ENCODE results near the gene ALDH1A1.
"Not testable (repeated sequence)": the region's sequence is repeated elsewhere in the genome, so short reads cannot be mapped to it uniquely, and the experiment has no call there.

The ALDH1A1 gene

DNA sequence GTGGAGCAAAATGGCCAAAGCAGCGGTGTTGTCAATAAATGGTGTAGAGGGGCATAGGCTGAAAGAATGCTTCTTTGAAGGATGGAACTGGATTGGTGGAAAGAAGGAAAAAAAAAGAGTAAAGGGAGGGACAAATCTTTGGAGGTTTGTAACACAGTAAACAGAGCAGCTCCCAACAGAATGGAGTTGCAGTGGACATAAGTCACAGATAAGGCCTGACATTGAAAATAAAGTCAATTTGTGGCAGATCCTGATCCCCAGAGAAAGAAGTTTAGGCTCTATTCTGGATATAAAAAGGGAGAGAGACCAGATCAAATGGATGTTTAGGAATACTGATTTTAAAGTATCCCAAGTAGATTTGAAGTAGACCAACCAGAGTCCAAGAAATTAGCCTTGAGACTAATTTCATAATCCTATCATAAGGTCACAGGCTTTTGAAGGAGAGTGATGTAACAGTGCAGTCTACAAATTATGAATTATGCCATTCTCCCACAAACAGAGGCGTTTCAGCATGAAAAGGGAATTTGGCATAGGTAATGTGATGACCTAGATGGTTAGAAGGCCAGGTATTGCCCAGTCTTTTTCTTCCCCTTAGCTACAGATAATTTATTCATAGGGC lies 8.9 kb downstream of the ALDH1A1 start:
- no peak for DNase-seq (ENCODE audit: low read depth)

DNA sequence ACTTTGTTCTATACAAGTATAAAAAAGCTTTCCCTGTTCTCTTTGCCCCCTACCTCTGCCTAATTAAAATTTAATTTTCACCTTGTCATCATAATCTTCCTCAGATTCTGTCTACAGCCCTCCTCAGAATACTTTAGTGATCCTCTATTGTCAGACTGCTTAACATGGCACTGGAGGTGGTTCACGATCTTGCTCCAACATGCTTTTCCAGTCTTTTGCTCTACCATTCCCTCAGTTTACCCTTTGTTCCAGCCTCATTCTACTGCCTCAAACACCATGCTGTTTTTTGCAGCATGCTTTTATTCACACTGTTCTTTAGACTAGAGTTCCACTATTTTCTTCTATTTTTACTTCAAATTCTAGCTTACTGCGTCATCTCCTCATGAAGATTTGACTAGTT lies 10.4 kb downstream of the ALDH1A1 start:
- DNase-seq (ENCODE audit: low read depth), result no peak

DNA sequence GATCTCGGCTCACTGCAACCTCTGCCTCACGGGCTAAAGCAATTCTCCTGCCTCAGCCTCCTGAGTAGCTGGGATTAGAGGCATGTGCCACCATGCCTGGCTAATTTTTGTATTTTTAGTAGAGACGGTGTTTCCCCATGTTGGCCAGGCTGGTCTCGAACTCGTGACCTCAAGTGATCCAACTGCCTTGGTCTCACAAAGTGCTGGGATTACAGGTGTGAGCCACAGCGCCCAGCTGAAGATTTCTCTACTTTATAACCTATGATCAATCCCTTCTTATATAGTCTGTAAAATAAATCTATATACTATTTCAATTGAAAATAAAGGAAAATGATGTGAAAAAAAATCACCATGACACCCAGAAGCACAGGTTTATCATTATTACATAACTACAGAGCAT lies 13.3 kb downstream of the ALDH1A1 start:
- not testable (repeated sequence) for DNase-seq (ENCODE audit: low read depth)

DNA sequence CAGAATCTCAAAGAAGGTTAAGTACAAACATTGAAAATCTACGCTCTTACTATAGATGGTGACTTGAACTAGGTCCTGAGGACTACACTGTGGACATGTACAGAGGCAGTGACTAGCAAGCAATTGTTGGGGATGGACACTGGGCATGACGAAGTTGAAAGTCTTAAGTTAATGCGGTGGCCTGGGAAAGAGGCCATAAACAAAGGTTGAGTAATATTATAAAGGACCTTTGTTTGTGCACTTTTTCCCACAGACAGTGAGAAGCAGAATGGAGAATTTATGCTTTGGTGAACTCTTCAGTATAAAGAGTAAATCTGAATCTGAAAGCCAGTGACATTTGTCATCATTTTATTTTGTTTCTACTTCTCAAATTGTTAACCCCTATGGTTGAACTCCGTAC lies 15.3 kb downstream of the ALDH1A1 start:
- DNase-seq (ENCODE audit: low read depth), result no peak

DNA sequence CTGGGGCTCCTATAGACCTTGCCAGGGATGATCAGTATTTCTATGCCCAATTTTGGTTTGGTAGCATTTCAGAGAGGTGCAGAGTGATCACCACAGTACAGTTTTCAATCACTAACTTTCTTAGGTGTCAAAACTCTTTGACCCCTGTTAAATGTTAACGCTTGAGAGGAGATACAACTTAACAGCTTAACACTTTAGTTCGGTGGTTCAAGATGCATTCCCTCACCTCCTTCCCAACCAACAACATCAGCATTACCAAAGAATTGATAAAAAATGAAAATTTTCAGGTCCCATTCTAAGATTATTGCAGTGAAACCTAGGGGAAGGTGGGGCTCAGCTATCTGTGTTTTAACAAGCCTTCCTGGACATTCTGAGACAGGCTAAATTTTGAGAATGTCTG lies 16.2 kb downstream of the ALDH1A1 start:
- no peak for DNase-seq (ENCODE audit: low read depth)

DNA sequence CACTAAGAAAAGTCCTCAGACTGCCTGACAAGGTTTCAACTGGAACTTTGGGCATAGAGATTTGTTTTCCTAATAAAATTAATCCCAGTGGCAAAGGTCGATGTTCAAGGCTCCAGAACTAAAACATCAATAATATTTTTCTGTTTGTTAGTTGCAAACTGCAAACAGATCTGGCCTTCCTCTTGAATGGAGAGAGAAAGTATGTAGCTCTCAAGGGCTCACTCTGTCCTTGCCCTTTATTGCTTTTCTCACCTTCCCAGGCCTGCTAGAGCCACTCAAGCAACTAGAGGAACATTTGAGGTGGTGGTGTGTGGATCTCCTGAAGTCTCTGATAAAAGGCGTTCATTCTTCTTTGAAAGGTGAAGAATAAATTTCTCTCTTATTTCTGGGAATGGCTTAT lies 16.6 kb downstream of the ALDH1A1 start:
- no peak for DNase-seq (ENCODE audit: low read depth)

DNA sequence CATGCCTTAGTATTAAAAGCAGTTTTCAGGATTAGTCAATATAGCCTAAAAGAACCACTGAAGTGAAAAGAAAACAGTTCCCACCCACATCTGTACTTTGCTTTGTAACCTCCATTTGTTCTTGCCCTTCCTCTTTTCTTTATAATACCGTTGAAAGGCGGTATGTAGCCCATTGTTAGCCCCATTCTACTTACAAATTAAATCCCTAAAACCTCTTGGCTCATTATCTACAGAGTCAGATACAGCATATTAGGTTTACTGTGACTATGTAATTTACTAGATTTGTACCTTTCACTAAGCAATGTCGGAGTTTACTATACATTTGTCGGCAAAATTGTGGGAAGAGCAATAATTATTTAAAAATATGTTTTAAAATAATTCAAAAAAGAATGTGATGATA lies 17.3 kb downstream of the ALDH1A1 start:
- DNase-seq (ENCODE audit: low read depth), result no peak

DNA sequence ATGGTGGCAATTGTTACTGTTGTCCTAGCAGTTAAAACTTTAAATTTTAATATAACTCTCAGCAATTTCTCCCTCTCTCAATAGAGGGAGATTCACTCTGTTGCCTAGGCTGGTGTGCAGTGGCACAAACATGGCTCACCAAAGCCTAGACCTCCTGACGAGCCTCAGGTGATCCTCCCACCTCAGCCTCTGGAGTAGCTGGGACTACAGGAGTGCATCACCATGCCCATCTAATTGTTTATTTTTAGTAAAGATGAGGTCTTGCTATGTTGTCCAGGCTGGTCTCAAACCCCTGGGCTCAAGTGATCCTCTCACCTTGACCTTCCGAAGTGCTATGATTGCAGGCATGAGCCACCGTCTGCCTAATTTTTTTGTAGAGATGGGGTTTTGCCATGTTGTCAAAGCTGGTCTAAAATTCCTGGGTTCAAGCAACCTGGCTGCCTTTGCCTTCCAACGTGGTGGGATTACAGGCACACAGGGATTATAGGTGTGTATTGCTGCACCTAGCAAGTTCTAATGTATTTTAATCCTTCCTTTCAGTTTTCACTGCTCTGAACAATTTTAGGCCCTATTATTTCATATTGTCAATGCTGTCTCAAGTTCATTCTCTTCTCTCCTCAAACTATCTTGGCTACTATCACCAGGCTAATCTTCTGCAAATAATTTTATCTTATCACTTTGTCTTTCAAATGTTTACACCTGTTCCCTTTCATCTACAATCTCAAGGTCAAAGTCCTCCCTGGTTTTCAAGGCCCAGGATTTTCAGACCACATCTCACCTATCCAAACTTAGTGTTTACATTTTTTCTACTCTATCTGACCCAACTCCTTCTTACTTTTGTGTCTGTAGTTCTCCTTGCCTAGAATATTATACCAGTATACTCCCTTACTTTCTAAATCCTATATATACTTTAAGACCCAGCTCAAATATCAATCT lies 18.9 kb downstream of the ALDH1A1 start:
- DNase-seq (ENCODE audit: low read depth), result no peak

DNA sequence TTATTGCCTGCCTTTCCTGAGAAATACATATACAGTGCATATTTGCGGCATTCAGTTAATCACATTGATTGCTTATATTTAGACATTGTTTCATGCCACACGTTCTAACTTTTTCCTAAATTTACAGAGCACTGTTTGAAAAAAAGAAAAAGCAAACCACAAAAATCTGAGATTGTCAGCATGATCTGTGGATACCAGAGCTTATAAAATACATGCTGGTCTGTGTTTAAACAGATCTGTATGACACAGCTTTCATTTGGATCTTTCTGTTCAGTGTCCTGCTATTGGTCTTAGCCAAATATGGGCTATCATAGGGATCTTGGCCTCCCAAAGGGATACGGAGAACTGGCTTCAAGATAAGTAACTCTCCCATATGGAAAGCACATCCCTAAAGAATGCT lies 20.2 kb downstream of the ALDH1A1 start:
- DNase-seq (ENCODE audit: low read depth), result no peak

DNA sequence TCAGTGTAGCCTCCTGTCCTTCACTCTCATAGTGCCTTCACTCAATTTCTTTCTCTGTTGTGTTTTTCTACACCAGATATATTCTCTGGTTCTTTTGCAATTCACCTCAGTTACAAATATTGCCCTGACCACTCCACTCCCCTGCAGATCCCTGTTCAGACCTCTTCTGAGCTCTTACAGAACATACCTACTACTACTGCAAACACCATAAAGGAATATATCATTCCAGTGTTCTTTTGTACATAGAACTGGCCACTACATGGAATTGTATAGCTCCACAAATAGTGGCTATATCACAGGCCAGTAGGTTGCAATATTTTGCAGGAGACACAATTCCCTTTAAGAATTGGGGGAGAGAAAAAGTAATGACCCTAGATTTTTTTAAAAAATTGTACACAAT lies 21.0 kb downstream of the ALDH1A1 start:
- no peak for DNase-seq (ENCODE audit: low read depth)

DNA sequence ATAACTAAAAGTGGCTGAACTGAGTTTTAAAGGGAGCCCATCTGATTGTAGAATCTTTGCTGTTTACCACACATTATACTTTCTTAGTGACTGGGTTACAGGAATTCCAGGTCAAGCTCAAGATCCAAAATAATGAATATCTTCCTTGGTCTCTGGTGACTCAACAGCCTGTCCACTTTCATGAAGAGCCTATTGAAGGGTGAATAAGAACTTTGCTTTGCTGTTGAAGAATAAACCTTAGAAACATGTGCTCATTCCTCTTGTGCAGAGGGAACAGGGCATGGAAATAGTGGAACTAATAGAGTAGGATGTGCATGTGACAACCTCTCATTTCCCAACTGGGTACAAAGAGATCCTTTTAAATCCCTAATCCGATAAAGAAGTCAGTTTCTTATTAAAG lies 21.4 kb downstream of the ALDH1A1 start:
- no peak for DNase-seq (ENCODE audit: low read depth)

DNA sequence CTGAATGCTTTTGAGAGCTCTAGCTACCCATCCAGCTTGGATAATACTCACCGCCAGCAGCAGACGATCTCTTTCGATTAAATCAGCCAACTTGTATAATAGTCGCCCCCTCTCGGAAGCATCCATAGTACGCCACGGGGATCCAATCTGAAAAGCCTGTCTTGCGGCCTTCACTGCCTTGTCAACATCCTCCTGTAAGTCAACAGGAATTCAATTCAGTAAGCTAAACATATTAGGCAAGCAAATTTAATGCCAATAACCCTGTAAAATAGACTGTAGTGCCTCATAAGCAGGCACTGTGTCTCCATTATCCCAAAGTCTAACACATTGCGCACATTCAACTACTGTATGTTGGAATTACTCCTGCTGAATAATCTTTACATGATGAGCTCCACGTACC lies 22.0 kb downstream of the ALDH1A1 start:
- no peak for DNase-seq (ENCODE audit: low read depth)

DNA sequence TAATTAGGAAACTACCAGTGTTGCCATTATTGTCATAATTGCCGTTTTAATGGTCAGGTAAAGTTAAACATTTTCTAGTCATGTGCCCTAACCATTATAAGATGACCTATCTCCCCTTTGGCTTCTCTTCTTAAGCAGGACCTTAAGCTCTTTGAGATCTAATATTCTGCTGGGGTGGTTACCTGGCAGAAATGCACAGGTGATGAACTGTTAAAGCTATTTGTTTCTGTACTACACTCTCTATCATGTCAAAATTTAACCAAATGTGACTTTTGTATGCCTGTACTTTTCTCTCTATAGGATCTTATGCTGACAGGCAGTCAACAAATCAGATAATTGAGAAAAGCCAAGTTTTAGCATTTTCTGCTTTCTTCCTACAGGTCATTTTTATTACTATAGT lies 23.3 kb downstream of the ALDH1A1 start:
- DNase-seq (ENCODE audit: low read depth), result no peak

DNA sequence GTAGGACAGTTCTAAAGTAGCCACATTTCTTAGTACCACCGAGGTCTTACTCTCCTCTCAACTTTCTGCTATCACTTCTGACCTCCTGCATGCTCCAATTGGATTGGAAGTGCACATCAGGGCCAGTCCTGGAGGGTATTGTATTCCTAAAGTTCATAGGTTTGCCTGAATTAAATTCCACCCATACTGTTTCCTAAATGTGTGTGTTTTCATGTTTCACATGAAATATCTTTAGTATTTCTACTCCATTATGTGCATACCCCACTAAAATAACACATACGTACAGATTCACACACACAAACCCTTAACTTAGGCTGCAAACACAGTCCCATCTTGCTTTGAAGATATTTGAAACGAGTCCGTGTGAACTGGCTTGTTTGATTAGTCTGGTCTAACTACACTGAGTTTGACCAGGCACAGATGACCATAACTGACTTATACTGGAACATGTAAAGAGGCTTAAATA lies 24.8 kb downstream of the ALDH1A1 start:
- no peak for DNase-seq (ENCODE audit: low read depth)

DNA sequence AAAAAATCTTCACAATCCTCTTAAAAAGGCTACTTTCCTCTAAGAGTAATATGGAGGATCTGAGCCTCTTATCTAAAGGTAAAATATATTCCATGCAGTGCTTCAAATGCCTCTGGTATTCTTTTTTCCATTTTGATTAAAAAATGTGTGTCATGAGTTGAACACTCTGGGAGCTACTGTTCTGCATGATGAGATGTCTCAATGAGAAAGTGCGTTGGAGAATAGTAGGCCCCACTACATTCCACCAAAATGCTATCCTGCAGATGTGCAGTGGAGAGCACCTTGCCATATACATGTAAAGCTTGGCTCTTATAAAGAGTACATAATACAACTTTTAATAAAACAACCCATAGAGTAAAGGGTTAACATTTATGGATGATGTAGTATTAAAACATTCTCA lies 26.3 kb downstream of the ALDH1A1 start:
- DNase-seq (ENCODE audit: low read depth), result no peak

DNA sequence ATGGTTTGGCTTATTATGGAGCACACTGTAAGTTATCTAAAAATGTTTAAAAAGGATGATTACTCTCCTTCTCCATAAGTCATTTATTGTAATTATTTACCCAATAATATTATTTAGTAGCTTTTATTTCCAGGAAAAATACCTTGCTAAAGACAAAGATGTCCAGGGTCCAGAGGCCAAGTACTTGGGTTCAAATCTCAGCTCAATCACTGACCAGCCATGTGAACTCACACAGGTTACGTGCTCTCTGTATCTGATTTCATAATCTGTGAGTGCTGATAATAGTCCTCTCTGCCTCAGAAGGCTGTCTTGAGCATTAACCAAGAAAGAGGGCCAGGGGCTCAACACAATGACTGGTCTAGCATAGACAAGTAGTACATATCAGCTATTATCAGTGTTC lies 27.0 kb downstream of the ALDH1A1 start:
- DNase-seq (ENCODE audit: low read depth), result no peak

DNA sequence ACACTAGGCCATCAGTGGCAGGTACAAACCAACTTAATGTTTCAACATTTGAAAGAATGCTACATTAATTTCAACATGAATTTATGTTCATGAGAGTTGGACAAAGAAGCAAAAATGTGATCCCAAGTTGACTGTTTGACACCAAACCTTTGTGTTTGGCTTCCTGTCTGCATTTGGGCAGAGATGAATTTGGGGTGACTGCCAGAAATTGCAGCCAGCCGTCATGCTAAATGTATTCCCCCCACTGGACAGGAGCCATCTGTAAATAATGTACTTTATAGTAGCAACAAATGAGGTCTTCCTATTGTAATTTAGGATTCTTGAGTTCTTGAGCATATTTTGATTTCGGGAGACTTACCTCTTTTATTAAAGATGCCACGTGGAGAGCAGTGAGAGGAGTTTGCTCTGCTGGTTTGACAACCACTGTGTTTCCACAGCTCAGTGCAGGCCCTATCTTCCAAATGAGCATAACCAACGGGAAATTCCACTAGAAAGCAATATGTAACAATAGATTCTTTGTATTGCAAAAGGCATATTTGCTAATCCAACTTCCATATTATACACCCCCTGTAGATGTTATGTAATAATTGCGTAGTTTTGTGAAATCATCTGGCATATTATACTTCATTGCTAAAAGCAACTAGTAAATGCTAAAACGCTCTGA lies 27.6 kb downstream of the ALDH1A1 start:
- no peak for DNase-seq (ENCODE audit: low read depth)

DNA sequence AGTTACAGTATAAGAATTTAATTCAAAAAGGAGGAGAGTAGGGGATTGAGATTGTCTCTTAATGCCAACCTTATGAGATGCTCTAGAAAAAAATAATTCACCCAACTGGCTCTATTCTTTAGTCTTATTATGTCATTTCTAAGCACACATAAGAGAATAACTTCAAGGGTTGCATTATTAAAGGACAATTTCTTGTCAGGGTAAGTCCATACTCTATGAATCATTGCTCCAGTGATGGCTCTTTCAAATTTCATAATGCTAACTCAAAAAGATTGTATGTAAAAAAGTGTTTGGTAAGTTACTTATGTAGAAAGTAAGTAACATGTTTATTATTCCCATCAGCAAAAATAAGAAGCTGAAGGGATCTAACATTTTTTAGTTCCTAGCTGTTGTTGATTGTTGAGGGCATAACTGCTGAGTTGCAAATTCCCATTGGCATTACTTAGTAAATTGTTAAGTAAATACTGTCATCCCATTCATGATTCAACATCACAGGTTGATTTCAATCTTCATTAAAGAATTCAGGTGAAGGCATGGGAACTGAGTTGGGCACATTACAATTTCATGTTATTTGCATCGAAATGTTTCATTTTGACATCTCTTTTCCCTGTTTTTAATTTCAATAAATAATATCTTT lies 28.6 kb downstream of the ALDH1A1 start:
- no peak for DNase-seq (ENCODE audit: low read depth)

DNA sequence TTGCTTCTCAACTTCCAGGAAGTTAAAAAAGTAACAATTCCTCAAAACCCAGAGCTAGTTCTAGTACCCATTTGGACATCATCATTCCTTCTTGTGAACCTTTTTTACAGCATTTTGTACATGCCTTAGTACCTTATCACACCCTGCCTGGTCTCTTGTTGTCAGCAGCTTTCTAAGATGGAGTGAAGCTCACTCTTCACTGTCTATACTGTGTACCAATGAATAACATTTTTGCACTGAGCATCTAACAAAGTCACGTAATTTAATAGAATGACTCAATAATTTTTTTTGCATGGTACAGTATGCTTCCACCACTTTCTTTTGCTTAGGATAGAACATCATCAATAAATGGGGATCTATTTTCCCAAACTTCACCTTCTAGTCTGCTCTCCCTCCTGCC lies 29.8 kb downstream of the ALDH1A1 start:
- no peak for DNase-seq (ENCODE audit: low read depth)

DNA sequence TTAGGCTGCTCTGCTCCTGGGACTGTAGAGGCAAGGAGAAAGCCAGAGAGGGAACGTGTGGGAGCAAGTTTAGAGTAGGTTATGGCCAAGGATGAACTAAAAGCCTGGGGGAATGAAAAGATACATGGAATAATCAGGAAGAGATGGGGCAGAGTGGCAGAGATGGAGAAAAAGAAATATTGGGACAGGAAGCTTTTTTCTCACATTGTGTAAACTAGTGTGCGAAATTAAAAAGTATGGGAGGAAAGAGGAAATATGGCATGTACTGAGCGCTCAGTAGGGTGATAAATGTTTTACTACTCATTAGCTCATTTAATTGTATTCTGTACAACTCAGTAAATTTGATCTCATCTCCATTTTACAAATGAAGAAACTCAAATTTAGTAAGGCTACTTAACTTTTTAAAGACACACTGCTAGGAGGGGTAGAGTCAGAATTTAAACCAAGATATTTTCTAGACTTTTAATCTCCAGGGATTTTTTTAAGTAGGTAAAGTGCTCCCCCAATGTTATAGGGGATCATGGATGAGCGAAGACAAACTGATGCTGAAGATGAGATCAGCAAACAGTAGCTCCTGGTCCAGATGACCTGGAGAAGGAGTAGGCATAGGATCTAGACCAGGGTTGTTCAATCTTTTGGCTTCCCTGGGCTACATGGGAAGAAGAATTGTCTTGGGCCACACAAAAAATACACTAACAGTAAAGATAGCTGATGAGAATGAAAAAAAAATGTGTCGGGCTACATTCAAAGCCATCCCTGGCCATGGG lies 30.8 kb downstream of the ALDH1A1 start:
- no peak for DNase-seq (ENCODE audit: low read depth)

DNA sequence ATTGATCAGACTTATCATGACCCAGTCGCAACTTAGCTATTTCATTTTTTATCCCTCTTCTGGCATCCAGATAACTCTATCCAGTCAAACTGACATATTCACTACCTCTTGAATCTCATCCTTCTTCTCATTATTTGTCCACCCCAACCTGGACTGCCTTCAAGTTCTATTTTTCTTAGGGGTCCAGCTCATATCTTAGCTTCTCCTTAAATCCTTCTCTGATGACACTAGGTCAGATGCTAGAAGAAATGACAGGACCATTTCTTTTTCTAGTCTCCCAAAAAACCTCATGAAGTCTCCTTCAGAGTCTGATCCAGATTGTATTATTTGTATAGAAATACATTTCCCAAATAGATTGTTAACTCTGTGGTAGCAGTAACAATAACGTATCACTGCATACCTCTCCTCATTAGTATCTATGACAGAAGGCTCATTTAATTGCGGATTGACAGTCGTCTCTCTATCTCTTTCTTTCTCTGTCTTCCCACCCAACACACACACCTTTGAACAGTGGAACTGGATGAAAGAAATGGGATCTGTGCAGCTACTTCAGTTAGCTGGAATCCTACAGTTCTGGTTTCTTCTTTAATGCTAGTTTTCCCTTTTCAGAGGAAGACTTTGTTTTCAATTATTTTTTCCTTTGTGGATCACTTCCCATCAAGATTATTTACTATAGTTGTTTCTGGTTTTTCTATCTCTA lies 33.5 kb downstream of the ALDH1A1 start:
- no peak for DNase-seq (ENCODE audit: low read depth)
